ENCODE results near the gene MIEN1. TPM values are rescaled to one million over a fixed set of nuclear protein-coding genes. Genes with fewer than 3 reads are reported as not detected.
A peak's percentile ranks its signal among the peaks of the same experiment; 100 is the strongest.

Gene MIEN1
- total RNA-seq, 6 donors from 2014 or later, result 26.2 to 54.1 (median 43.2) TPM

DNA sequence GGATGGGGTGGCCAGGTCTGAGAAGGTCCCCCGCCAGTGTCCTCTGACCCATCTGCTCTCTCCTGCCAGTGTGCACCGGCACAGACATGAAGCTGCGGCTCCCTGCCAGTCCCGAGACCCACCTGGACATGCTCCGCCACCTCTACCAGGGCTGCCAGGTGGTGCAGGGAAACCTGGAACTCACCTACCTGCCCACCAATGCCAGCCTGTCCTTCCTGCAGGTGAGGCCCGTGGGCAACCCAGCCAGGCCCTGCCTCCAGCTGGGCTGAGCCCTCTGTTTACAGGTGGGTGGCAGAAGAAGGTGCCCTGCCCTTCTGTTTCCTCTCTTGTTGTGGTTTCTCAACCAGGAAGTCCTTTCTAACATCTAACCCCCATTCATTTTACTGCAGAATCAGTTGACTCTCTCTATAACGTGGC, 23.4 kb downstream of the MIEN1 start:
- WGBS, 2 donors, result 60 to 78% methylated on average over 2 to 7 of the region's 7 CpGs
- no peak for ATAC-seq (ENCODE audit: low FRiP score in 2 of 2)
- peak overlapping the region; percentile 62 to 83 (median 80) for H3K27ac ChIP-seq
- no peaks in the 10 kb centered on the region for H3K27me3 ChIP-seq
- DNase-seq, result no peak
- H3K9me3 ChIP-seq, result no peaks in the 10 kb centered on the region
- TF ChIP-seq, protein P1, sequence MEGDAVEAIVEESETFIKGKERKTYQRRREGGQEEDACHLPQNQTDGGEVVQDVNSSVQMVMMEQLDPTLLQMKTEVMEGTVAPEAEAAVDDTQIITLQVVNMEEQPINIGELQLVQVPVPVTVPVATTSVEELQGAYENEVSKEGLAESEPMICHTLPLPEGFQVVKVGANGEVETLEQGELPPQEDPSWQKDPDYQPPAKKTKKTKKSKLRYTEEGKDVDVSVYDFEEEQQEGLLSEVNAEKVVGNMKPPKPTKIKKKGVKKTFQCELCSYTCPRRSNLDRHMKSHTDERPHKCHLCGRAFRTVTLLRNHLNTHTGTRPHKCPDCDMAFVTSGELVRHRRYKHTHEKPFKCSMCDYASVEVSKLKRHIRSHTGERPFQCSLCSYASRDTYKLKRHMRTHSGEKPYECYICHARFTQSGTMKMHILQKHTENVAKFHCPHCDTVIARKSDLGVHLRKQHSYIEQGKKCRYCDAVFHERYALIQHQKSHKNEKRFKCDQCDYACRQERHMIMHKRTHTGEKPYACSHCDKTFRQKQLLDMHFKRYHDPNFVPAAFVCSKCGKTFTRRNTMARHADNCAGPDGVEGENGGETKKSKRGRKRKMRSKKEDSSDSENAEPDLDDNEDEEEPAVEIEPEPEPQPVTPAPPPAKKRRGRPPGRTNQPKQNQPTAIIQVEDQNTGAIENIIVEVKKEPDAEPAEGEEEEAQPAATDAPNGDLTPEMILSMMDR (IDR thresholded peaks at IDR 0.05), result no peak
- TF ChIP-seq POLR2A (IDR thresholded peaks at IDR 0.05) (no peak), POLR2AphosphoS5 (IDR thresholded peaks at IDR 0.05) (no peak), EP300 (IDR thresholded peaks at IDR 0.05) (no peak)
- peaks cover 17 to 56% (median 47%) of the 10 kb centered on the region in 4 donors for H3K4me1 ChIP-seq
- peaks cover 13 to 48% (median 40%) of the 10 kb centered on the region in 4 donors for H3K36me3 ChIP-seq
- H3K4me3 ChIP-seq, result no peak overlapping the region

DNA sequence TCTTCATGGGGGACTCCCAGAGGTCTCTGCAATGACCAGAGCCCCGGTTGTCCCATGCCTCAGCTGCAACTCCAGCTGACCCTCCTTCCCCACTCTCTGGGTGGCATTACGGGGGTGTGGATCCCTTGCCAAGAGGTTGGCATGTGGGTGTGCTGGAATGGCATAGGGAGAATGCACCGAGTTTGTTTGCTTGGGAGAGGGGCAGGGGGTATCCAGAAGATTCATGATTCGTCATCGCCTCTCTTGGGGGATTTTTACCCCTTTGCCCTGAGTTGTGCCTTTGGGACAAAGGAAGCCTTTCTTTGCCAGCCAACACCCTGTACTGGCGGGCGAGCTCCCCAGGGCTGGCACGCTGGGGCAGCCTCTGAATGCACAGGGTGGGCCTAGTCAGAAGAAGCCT, 23.9 kb downstream of the MIEN1 start:
- no peaks in the 10 kb centered on the region for H3K27me3 ChIP-seq
- ATAC-seq (ENCODE audit: low FRiP score in 2 of 2) (no peak), DNase-seq (no peak)
- H3K36me3 ChIP-seq, result peaks cover 10 to 43% (median 35%) of the 10 kb centered on the region in 4 donors
- H3K27ac ChIP-seq, result peak overlapping the region; percentile 62 to 83 (median 80)
- peaks cover 21 to 62% (median 50%) of the 10 kb centered on the region in 4 donors for H3K4me1 ChIP-seq
- TF ChIP-seq EP300 (IDR thresholded peaks at IDR 0.05), result no peak
- TF ChIP-seq, protein P1 (IDR thresholded peaks at IDR 0.05), result no peak
- no peak for TF ChIP-seq POLR2AphosphoS5 (IDR thresholded peaks at IDR 0.05)
- TF ChIP-seq POLR2A (IDR thresholded peaks at IDR 0.05), result no peak
- WGBS, 2 donors, result 63 to 78% methylated on average over 6 to 8 of the region's 8 CpGs
- H3K4me3 ChIP-seq, result no peak overlapping the region
- H3K9me3 ChIP-seq, result no peaks in the 10 kb centered on the region

DNA sequence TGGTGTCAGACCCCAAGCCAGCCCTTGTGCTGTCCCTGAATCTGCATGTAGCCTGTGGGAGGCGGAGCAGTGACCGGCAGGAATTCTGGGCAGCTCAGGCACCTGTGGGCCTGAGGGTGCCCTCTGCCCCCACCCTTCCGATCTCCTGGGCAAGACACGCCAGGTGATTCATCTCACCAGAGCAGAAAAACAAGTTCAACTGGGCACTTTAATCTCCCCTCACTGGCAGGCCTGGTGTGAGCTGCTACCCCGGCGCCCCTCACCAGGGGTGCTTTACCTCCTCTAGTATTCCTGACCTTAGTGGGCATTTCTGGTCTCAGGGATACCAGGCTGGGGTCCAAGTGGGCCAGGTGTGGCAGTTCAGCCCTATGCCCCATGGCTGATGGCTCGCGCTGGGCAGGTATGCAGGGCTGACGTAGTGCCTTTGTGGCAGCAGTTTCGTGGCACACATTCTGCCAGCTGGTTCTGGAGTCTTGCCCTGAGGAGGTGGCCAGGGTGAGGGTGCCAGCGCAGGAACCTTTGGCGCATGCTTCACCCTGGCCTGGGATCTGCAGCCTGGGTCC, 24.5 kb downstream of the MIEN1 start:
- no peaks in the 10 kb centered on the region for H3K9me3 ChIP-seq
- H3K27me3 ChIP-seq, result no peaks in the 10 kb centered on the region
- H3K4me3 ChIP-seq, result no peak overlapping the region
- WGBS, 2 donors, result 54 to 59% methylated on average over 4 to 12 of the region's 12 CpGs
- H3K36me3 ChIP-seq, result peaks cover 10 to 40% (median 32%) of the 10 kb centered on the region in 4 donors
- ATAC-seq (ENCODE audit: low FRiP score in 2 of 2) (peak; percentile 42 to 91), DNase-seq (peak; percentile 72 to 92)
- peak overlapping the region; percentile 62 to 83 (median 80) for H3K27ac ChIP-seq
- no peak for TF ChIP-seq POLR2A (IDR thresholded peaks at IDR 0.05)
- peak; percentile 30 to 37 for TF ChIP-seq POLR2AphosphoS5 (IDR thresholded peaks at IDR 0.05)
- TF ChIP-seq, protein P1 (IDR thresholded peaks at IDR 0.05), result peak in 3 of 6 experiments; percentile 23 to 50 (median 25)
- peak in 1 of 4 donors; percentile 66 for TF ChIP-seq EP300 (IDR thresholded peaks at IDR 0.05)
- H3K4me1 ChIP-seq, result peaks cover 21 to 67% (median 55%) of the 10 kb centered on the region in 4 donors

DNA sequence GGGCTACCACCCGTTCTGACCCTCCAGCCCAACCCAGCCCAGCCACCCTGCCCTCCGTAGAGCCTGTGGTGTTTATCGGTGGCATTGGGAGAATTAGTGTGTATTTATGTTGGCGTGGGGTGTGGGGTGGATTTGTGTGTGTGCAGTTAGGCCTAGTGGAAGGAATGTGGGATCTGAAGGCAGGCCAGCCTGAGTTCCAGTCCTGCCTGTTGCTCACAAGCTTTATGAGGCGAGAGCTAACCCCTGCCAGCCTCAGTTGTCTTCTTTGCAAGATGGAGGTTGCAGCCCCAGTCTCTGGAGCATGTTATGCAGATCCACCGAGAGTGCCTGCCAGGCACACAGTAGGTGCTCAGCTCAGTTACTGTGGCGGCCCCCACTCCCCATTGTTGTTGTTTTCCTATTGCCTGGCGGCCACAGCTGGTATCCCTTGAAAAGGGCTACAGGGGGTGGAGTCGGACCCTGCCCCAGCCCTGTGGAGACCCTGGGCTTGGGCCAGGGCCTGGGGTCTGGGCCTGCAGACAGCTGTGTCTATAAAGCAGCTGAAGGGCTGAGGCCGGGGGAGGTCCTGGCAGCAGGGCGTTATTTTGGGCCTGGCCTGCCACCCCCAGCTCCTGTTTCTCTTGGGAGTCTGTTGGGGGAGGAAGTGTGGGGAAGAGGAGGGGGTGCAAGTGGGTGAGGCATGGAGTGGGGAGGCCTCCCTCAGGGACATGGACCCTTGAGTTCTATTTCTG, 25.3 kb downstream of the MIEN1 start:
- Histone ChIP-seq H3K9me3 (no peaks in the 10 kb centered on the region), H3K27ac (peak overlapping the region; percentile 62 to 83 (median 80)), H3K4me3 (no peak overlapping the region), H3K27me3 (no peaks in the 10 kb centered on the region), H3K4me1 (peaks cover 21 to 76% (median 55%) of the 10 kb centered on the region in 4 donors), H3K36me3 (peaks cover 10 to 32% (median 25%) of the 10 kb centered on the region in 4 donors)
- ATAC-seq (ENCODE audit: low FRiP score in 2 of 2), result no peak
- no peak for TF ChIP-seq POLR2AphosphoS5 (IDR thresholded peaks at IDR 0.05)
- no peak for TF ChIP-seq EP300 (IDR thresholded peaks at IDR 0.05)
- no peak for TF ChIP-seq POLR2A (IDR thresholded peaks at IDR 0.05)
- TF ChIP-seq, protein P1 (IDR thresholded peaks at IDR 0.05), result peak in 3 of 6 experiments; percentile 6 to 55 (median 17)
- WGBS, 2 donors, result 69 to 73% methylated on average over 8 to 11 of the region's 11 CpGs
- DNase-seq, result no peak

Data from upper lobe of left lung (tissue), 6 donors.